ENCODE measurements around the gene NEUROD1.

GRCh38 chr2:181680937-181681811 is 857 bp upstream of the NEUROD1 start:
- TF ChIP-seq, protein P1, sequence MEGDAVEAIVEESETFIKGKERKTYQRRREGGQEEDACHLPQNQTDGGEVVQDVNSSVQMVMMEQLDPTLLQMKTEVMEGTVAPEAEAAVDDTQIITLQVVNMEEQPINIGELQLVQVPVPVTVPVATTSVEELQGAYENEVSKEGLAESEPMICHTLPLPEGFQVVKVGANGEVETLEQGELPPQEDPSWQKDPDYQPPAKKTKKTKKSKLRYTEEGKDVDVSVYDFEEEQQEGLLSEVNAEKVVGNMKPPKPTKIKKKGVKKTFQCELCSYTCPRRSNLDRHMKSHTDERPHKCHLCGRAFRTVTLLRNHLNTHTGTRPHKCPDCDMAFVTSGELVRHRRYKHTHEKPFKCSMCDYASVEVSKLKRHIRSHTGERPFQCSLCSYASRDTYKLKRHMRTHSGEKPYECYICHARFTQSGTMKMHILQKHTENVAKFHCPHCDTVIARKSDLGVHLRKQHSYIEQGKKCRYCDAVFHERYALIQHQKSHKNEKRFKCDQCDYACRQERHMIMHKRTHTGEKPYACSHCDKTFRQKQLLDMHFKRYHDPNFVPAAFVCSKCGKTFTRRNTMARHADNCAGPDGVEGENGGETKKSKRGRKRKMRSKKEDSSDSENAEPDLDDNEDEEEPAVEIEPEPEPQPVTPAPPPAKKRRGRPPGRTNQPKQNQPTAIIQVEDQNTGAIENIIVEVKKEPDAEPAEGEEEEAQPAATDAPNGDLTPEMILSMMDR (IDR thresholded peaks at IDR 0.05): no peak
- no peak for TF ChIP-seq POLR2AphosphoS5 (IDR thresholded peaks at IDR 0.05; ENCODE audit: insufficient read depth in 1 of 2, low read depth in 1 of 2)

All from vagina (tissue), 2 donors.